Measurements from ENCODE around the gene EFCC1. TPM values are rescaled to one million over a fixed set of nuclear protein-coding genes. Genes with fewer than 3 reads are reported as not detected.
"Not testable (repeated sequence)": the region's sequence is repeated elsewhere in the genome, so short reads cannot be mapped to it uniquely, and the experiment has no call there.

Gene EFCC1
- total RNA-seq, 1 donor from 2014 or later = 0.07 TPM

DNA sequence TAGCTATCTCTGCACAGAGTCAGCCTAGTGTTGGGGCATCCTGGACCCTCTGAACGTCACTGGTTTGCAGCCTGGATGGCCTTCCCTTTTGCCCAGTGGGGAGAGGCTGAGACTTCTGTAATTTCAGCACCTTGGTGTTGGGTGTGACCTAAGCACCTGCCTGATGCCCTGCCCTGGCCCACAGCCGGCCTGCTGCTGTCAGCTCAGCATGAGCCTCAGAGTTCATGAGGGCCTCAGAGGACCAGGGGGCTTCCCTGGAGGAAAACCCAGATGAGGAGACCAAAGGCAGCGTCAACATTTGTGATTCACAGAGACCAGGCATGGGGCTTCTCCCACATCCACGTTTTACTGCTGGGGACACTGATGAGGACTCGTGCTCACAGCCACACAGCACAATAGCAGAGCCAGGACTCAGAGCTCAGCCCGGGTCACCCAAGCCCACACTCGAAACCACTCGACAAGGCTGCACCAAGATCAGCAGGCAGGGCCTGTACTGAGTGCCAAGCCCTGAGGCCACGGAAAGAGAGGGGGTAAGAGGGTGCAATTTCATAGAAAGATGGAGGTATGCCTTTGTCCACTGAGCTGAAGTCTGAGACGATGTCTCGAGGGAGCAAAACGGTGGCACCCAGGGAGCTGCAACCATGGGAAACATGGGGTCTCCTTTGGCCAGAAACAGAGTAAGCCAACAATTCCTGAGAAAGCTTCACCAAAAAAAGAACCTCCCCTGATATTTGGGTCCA is 49.6 kb downstream of the EFCC1 start:
- intact Hi-C loops (cut with micrococcal nuclease) = no loop called here

- intact Hi-C loops (cut with micrococcal nuclease) = no loop called here
These were observed 50.8 kb downstream of the EFCC1 start for GRCh38 chr3:129051871-129052340.

GRCh38 chr3:129052675-129053074 is 51.6 kb downstream of the EFCC1 start:
- intact Hi-C loops (cut with micrococcal nuclease) = loop anchor here (1.0 kb wide), 2 partner anchors 68 to 193 kb away; no protein-coding TSS in a partner anchor

GRCh38 chr3:129054605-129055104 is 53.6 kb downstream of the EFCC1 start:
- intact Hi-C loops (cut with micrococcal nuclease) = no loop called here

DNA sequence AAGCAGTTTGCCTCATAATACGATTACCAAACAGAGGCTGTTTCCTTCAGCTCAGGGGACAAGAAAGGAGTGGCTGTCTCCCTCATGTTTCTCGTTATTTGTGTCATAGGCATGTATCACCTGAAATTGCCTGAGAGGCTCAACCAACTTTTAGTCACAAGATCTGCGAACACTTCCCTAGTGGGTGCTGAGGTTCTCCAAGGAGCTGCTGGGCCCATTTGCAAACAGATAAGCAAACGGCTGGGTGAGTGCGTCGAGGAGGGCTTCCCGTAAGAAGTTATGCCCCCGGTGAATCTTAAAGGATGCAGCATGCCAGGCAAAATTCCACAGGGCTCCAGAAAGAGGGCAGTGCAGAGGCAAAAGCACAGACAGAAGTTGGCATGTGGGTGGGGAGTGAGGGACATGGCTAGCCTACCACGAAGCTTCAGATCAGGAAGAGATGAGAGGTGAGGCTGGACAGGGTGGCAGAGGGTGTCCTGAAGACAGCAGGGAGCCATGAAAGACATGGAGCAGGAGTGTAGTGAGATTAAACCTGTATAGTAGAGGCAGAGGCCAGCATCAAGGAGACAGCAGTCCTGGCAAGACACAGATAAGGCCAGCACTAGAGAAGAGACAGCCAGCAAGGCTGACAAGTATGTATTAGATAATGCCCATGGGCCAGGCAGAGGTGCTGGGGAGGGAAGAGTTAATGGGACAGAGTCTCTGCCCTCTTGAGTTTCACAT is 55.5 kb downstream of the EFCC1 start:
- intact Hi-C loops (cut with micrococcal nuclease) = no loop called here

- intact Hi-C loops (cut with micrococcal nuclease) = no loop called here
These were observed 56.1 kb downstream of the EFCC1 start for GRCh38 chr3:129057249-129057648.

- intact Hi-C loops (cut with micrococcal nuclease) = no loop called here
These were observed 57.5 kb downstream of the EFCC1 start for GRCh38 chr3:129058441-129059200.

GRCh38 chr3:129059311-129059958 is 58.3 kb downstream of the EFCC1 start:
- intact Hi-C loops (cut with micrococcal nuclease) = no loop called here

GRCh38 chr3:129060276-129061022 is 59.3 kb downstream of the EFCC1 start, which contains the start of gene GP9:
TSS of gene GP9 (plus strand) at chr3:129060779. CDS start at chr3:129061740, 961 bp downstream.
- intact Hi-C loops (cut with micrococcal nuclease) = no loop called here

DNA sequence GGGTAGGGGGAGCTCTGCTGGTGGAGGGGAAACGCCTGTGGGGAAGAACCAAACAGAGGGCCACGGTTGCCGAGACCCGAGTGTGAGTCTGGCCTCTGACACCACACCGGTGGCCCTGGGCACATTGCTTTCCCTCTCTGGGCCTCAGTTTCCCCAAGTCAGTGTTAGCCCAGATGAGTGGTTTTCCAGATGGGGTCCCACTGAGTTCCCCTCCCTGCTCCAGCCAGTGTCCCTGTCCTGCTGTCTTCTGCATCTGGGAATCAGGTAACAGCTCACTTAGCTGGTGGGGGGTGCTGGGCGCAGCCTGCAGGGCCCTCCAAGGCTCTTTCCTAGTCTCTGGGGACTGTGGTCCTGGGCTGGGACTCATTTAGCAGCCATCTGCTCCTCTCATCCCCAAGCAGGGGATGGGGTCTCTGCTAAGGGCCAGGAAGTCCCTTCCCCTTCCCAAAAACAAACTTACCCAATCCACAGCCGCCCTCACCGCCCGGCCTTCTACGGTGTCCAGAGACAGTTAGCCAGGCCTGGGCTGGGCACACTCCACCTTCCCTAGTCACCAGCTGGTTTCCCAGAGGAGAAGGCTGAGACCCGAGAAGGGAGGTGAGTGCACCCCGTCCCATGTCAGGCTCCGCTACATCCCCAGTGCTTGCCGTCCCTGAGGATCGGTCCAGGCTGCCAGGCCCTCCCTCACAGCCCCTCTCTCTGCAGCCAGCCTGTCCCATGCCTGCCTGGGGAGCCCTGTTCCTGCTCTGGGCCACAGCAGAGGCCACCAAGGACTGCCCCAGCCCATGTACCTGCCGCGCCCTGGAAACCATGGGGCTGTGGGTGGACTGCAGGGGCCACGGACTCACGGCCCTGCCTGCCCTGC is 60.2 kb downstream of the EFCC1 start:
- intact Hi-C loops (cut with micrococcal nuclease) = no loop called here

DNA sequence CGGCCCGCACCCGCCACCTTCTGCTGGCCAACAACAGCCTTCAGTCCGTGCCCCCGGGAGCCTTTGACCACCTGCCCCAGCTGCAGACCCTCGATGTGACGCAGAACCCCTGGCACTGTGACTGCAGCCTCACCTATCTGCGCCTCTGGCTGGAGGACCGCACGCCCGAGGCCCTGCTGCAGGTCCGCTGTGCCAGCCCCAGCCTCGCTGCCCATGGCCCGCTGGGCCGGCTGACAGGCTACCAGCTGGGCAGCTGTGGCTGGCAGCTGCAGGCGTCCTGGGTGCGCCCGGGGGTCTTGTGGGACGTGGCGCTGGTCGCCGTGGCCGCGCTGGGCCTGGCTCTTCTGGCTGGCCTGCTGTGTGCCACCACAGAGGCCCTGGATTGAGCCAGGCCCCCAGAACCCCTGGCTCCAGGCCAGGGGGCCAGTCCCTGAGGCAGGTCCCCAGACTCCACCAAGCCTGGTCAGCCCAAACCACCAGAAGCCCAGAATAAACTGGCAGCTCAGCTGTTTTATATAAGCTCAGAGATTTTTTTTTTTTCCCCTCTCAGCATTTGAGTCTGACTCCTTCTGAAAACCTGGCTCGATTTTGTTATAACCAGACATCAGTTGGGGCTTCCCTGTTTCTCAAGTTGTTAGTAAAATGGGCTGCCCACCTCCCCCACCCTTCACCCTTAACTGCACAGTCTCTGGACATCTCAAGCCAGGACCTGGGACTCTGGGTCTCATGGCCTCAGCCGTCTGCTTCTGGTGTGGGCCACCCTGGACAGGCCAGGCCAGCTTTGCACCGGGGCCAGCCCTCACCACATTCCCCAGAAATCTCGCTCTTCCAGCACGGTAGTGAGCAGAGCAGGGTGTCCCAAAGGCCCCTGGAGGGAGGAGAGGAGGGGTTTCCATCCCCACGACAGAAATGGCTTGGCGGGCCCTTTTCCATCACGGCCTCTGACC is 61.1 kb downstream of the EFCC1 start:
- intact Hi-C loops (cut with micrococcal nuclease) = no loop called here

DNA sequence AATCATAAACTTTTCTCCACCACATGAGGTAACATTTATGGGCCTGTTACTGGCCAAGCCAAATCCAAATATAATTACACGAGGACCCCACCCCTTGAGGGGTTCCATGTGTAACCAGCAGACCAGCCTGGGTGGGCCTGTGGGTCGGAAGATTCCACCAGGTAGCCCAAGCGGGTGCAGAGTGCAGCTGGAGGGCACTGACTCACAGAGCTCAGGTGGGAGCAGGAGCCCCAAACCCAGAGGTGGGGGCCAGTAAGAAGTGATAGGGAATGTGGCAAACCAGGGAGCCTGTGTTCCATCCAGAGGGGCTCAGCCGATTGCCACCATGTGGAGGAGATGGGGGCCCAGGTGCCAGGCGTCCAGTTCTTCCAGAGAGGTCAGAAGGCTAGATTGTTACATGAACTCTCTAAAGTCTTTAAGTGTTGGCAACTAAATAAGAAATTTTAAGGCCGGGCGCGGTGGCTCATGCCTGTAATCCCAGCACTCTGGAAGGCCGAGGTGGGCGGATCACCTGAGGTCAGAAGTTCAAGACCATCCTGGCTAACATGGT is 62.1 kb downstream of the EFCC1 start:
- intact Hi-C loops (cut with micrococcal nuclease) = no loop called here

GRCh38 chr3:129063841-129064482 is 62.9 kb downstream of the EFCC1 start:
- intact Hi-C loops (cut with micrococcal nuclease) = no loop called here

DNA sequence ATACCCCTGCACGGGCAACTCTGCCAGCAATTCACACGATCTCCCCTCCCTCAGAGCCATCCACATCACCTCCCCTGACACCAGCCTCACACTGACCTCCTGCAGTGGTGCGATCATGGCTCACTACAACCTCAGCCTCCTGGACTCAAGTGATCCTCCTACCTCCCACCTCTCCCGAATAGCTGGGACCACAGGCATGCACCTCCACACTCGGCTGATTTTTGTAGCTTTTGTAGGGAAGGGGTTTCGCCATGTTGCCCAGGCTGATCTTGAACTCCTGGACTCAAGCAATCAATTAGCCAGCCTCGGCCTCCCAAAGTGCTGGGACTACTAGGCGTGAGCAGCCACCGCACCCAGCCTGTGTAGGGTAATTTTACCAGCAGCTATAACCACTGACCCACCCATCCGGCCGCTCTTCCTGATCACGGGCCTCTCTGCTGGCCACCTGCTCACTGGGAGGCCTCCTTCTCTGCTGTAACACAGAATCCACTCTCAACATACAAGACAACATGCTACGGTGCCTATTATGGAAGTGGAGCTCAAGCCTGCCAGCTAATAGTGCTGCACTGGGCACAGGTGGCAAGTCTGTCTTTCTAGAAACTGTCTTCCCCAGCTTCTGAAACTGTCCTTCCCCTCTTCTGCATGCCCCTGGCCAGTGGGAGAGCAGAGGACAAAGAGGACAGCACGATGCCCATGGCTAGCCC is 64.1 kb downstream of the EFCC1 start:
- intact Hi-C loops (cut with micrococcal nuclease) = no loop called here

GRCh38 chr3:129065720-129066073 is 64.6 kb downstream of the EFCC1 start:
- intact Hi-C loops (cut with micrococcal nuclease) = no loop called here

GRCh38 chr3:129067719-129068118 is 66.6 kb downstream of the EFCC1 start:
- intact Hi-C loops (cut with micrococcal nuclease) = not testable (repeated sequence)
